Panc1 (cell line): ENCODE results near the gene FES. TPM values are rescaled to one million over a fixed set of nuclear protein-coding genes. Genes with fewer than 3 reads are reported as not detected.
"Not testable (repeated sequence)": the region's sequence is repeated elsewhere in the genome, so short reads cannot be mapped to it uniquely, and the experiment has no call there.

ENCODE experiments used
- ATAC-seq: fragments of 200-7000 bp; cut with Tn5 transposase; 2 replicates; pipeline ENCODE4 v1.9.1; 2020; ENCODE audit warnings: mild to moderate bottlenecking, moderate library complexity
- BruUV-seq: library from RNA; stranded (reverse); fragments of 400-500 nt; replicated peaks from 2 replicates; lab custom pipeline; 2021; lab: Mats Ljungman, UMichigan
- CTCF ChIA-PET: fragments of 300-600 bp; sonication (Branson Sonifier 250); formaldehyde crosslinking; loops from one replicate; lab custom pipeline; 2022; ENCODE audit warnings: antibody characterized with exemption; lab: Charles Lee
- POLR2A ChIA-PET: fragments of 300-600 bp; sonication (Branson Sonifier 250); formaldehyde crosslinking; loops from one replicate; lab custom pipeline; 2022; ENCODE audit warnings: antibody characterized with exemption; lab: Charles Lee
- DNase-seq: peaks from one replicate; pipeline ENCODE4 v3.0.0-alpha.2; 2010; ENCODE audit warnings: low read depth, low spot score
- H3K27ac ChIP-seq: 2 replicates; pipeline ENCODE4 v1.5.1; 2011; ENCODE audit warnings: mild to moderate bottlenecking, low read length, inconsistent platforms
- H3K27me3 ChIP-seq: fragments of 200-500 bp; sonication (Bioruptor generic); 2 replicates; pipeline ENCODE4 v1.6.0; 2014; ENCODE audit warnings: low read length, inconsistent platforms; ENCODE audit not compliant: control insufficient read depth, insufficient read depth
- H3K36me3 ChIP-seq: fragments of 200-500 bp; sonication (Bioruptor generic); 2 replicates; pipeline ENCODE4 v1.5.1; 2014; ENCODE audit warnings: inconsistent platforms, mild to moderate bottlenecking, low read length, moderate library complexity; ENCODE audit not compliant: control insufficient read depth, insufficient read depth
- H3K4me1 ChIP-seq: 2 replicates; pipeline ENCODE4 v1.5.1; 2011; ENCODE audit warnings: inconsistent platforms, mild to moderate bottlenecking, low read length, moderate library complexity; ENCODE audit not compliant: control insufficient read depth, insufficient read depth
- H3K4me3 ChIP-seq, 2 experiments: 2 replicates each; pipeline ENCODE4 v1.5.1; 2011 to 2012; ENCODE audit warnings: low read depth in 2 of 2, low read length in 2 of 2, mild to moderate bottlenecking in 2 of 2, inconsistent platforms in 1 of 2, moderate library complexity in 1 of 2
- H3K9me3 ChIP-seq: fragments of 200-500 bp; sonication (Bioruptor generic); 2 replicates; pipeline ENCODE4 v1.5.1; 2014; ENCODE audit warnings: low read depth, mild to moderate bottlenecking, inconsistent platforms, low read length, moderate library complexity; ENCODE audit not compliant: control insufficient read depth, insufficient read depth
- CTCF ChIP-seq: fragments of 450-650 bp; IDR thresholded peaks from 2 replicates; pipeline ENCODE4 v1.5.1; 2017; ENCODE audit warnings: mild to moderate bottlenecking
- POLR2AphosphoS5 ChIP-seq: IDR thresholded peaks from 2 replicates; pipeline ENCODE4 v1.6.1; 2012; ENCODE audit warnings: mild to moderate bottlenecking, low read depth, low read length, moderate library complexity
- SIN3A ChIP-seq: IDR thresholded peaks from 2 replicates; pipeline ENCODE4 v1.6.1; 2012; ENCODE audit warnings: low read depth, mild to moderate bottlenecking, low read length, moderate library complexity, borderline replicate concordance; ENCODE audit not compliant: insufficient read depth
- TCF7L2 ChIP-seq: IDR thresholded peaks from 2 replicates; pipeline ENCODE4 v1.6.1; 2011; ENCODE audit warnings: mild to moderate bottlenecking, low read depth, low read length, inconsistent platforms
- in situ Hi-C: cut with HindIII; loops from 2 replicates; pipeline ENCODE4 v1.10.0; 2016; ENCODE audit warnings: low sequenced_read_pairs, low pct_unique_long_range_greater_than_20kb
- intact Hi-C: fragments of 100-400 bp; cut with micrococcal nuclease; formaldehyde crosslinking; loops from one replicate; pipeline ENCODE4 v1.10.0; 2022; ENCODE audit not compliant: unreplicated experiment
- total RNA-seq: library from RNA; stranded (reverse); gene quantifications from one replicate; pipeline ENCODE4 v1.2.1, GENCODE V29; 2021; ENCODE audit not compliant: unreplicated experiment
- TF ChIP-seq, protein P1 (sequence below), 2 experiments: IDR thresholded peaks; 2 replicates each; pipeline ENCODE4 v1.6.1; 2011 to 2012; ENCODE audit warnings: low read depth in 2 of 2, control low read depth in 1 of 2, low read length in 1 of 2, mild to moderate bottlenecking in 1 of 2, moderate library complexity in 1 of 2; ENCODE audit not compliant: insufficient read depth in 1 of 2

The FES gene
- total RNA-seq, 1 experiment from 2014 or later = 0.64 TPM

DNA sequence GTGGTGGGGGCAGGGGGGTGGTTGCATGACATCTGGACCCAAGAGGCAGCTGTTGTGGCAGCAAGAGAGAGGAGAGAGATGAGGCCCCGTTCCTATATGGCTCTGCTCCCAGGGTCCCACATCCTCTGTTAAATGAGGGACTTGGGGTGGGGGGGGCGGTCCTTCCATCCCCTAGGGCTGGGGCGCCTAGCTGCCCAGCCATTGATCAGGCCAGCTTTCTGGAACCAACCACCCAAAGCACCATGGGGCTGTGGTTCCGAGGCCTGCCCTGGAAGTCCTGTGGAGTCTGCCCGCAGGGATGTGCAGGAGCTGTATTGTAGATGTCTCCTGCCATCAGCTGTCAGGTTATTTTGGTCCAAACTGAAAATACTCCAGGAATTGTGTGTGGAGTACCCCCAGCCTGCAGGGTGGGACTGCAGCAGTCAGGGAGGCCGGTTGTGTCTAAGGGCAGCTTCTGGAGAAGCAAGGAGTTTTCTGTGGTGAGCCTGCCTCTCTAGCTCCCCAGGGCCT is 10.8 kb upstream of the FES start:
- in situ Hi-C loops = no loop called here
- Histone ChIP-seq H3K27me3 (no peaks in the 10 kb centered on the region), H3K4me3 (peak overlapping the region; percentile 11 to 74; a peak in 3 of 4 replicates), H3K4me1 (peaks cover 50% of the 10 kb centered on the region), H3K27ac (peak overlapping the region; percentile 46), H3K36me3 (peaks cover under 1% of the 10 kb centered on the region; the same call in 1 of the 2 replicates), H3K9me3 (no peaks in the 10 kb centered on the region)
- intact Hi-C loops = no loop called here
- TF ChIP-seq, protein P1, sequence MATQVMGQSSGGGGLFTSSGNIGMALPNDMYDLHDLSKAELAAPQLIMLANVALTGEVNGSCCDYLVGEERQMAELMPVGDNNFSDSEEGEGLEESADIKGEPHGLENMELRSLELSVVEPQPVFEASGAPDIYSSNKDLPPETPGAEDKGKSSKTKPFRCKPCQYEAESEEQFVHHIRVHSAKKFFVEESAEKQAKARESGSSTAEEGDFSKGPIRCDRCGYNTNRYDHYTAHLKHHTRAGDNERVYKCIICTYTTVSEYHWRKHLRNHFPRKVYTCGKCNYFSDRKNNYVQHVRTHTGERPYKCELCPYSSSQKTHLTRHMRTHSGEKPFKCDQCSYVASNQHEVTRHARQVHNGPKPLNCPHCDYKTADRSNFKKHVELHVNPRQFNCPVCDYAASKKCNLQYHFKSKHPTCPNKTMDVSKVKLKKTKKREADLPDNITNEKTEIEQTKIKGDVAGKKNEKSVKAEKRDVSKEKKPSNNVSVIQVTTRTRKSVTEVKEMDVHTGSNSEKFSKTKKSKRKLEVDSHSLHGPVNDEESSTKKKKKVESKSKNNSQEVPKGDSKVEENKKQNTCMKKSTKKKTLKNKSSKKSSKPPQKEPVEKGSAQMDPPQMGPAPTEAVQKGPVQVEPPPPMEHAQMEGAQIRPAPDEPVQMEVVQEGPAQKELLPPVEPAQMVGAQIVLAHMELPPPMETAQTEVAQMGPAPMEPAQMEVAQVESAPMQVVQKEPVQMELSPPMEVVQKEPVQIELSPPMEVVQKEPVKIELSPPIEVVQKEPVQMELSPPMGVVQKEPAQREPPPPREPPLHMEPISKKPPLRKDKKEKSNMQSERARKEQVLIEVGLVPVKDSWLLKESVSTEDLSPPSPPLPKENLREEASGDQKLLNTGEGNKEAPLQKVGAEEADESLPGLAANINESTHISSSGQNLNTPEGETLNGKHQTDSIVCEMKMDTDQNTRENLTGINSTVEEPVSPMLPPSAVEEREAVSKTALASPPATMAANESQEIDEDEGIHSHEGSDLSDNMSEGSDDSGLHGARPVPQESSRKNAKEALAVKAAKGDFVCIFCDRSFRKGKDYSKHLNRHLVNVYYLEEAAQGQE (IDR thresholded peaks at IDR 0.05; ENCODE audit: insufficient read depth in 1 of 2, low read depth in 2 of 2, low read length in 1 of 2) = no peak
- no peak for TF ChIP-seq TCF7L2
- no peak for TF ChIP-seq SIN3A
- TF ChIP-seq CTCF = no peak
- TF ChIP-seq POLR2AphosphoS5 = no peak
- POLR2A ChIA-PET = no interaction called here
- ATAC-seq (peak; percentile 6), DNase-seq (no peak)
- BruUV-seq = no TSS peak
- CTCF ChIA-PET = no interaction called here

DNA sequence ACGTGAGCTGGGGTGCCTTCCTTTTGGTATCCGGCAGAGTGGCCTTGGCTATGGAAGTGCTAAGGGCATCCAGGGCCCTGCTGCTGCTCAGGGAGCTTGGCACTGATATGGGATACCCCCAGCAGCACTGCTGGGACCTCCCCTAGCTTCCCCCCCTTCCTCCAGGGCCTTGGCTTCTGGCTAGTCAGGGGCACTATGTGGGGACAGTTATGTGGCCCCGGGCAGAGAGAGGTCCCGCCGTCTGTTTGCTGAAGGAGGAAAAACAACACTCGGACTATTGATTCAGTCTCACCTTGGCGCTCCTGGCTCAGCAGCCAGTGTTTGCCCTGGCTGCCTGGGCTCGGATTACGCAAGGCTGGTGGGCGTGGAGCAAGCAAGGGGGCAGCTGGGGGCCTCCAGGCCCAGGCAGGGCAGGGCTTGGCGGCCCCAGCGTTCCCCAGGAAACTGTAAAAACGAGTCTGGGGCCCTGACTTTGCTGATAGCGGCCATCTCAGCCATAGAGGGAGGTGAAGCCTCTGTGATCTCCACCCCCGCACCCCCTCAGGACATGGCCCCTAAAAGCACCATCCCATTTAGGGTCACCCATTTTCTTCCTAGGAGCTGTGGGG is 10.2 kb upstream of the FES start:
- Histone ChIP-seq H3K27ac (peak overlapping the region; percentile 46), H3K4me3 (peak overlapping the region; percentile 11 to 37; a peak in 2 of 4 replicates), H3K9me3 (no peaks in the 10 kb centered on the region), H3K36me3 (peaks cover 3% of the 10 kb centered on the region; the same call in 1 of the 2 replicates), H3K4me1 (peaks cover 44% of the 10 kb centered on the region), H3K27me3 (no peaks in the 10 kb centered on the region)
- in situ Hi-C loops (no loop called here), intact Hi-C loops (no loop called here)
- no peak for TF ChIP-seq CTCF
- TF ChIP-seq SIN3A = no peak
- TF ChIP-seq POLR2AphosphoS5 = no peak
- TF ChIP-seq TCF7L2 = no peak
- ChIA-PET POLR2A (no interaction called here), CTCF (no interaction called here)
- BruUV-seq = no TSS peak
- DNase-seq (no peak), ATAC-seq (peak; percentile 44)

DNA sequence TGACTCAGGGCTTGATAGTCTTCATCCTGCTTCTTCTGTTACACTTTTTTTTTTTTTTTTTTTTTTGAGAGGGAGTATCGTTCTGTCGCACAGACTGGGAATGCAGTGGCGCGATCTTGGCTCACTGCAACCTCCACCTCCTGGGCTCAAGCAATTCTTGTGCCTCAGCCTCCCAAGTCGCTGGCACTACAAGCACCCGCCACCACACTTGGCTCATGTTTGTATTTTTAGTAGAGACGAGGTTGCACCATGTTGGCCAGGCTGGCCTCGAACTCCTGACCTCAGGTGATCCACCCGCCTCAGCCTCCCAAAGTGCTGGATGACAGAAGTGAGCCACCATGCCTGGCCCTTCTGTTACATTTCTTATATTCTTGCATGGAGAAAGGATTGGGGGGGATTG is 9.3 kb upstream of the FES start:
- BruUV-seq, H3K9me3 ChIP-seq, H3K4me3 ChIP-seq, in situ Hi-C loops, H3K36me3 ChIP-seq, H3K27me3 ChIP-seq, POLR2A ChIA-PET, DNase-seq, intact Hi-C loops, CTCF ChIA-PET, H3K27ac ChIP-seq, ATAC-seq: not testable (repeated sequence)
- peaks cover 35% of the 10 kb centered on the region for H3K4me1 ChIP-seq
